Astrocyte (in vitro differentiated cells and primary cell): Measurements from ENCODE around the gene INKA2.

Experiments
- EZH2 ChIP-seq: IDR thresholded peaks from 2 replicates; pipeline ENCODE4 v1.6.1; 2012; ENCODE audit warnings: mild to moderate bottlenecking, low read length, inconsistent platforms; ENCODE audit not compliant: insufficient read depth
- TF ChIP-seq, protein P1 (sequence below): IDR thresholded peaks from 2 replicates; pipeline ENCODE4 v1.5.1; 2011; ENCODE audit warnings: low read depth, mild to moderate bottlenecking, inconsistent platforms, low read length, moderate library complexity; ENCODE audit not compliant: insufficient read depth

DNA sequence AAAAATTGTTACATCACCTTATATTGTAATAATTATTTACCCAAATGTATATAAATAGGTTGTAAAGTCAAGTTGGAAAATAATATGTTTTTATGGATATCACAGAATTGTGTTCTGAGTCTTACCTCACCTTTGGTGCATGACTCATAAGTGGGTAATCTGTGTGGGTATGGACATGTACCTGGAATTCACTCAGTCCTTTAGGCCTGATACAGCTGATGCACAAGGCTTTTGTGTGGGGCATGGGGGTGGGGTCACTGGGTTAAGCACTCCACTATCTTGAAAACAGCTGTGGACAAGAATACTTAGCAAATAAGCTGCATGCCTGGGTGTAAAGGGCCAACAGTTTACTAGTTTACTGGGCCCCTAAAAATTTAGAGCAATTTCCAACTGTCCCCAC is 34.4 kb downstream of the INKA2 start:
- TF ChIP-seq, protein P1, sequence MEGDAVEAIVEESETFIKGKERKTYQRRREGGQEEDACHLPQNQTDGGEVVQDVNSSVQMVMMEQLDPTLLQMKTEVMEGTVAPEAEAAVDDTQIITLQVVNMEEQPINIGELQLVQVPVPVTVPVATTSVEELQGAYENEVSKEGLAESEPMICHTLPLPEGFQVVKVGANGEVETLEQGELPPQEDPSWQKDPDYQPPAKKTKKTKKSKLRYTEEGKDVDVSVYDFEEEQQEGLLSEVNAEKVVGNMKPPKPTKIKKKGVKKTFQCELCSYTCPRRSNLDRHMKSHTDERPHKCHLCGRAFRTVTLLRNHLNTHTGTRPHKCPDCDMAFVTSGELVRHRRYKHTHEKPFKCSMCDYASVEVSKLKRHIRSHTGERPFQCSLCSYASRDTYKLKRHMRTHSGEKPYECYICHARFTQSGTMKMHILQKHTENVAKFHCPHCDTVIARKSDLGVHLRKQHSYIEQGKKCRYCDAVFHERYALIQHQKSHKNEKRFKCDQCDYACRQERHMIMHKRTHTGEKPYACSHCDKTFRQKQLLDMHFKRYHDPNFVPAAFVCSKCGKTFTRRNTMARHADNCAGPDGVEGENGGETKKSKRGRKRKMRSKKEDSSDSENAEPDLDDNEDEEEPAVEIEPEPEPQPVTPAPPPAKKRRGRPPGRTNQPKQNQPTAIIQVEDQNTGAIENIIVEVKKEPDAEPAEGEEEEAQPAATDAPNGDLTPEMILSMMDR: no peak
- no peak for TF ChIP-seq EZH2
